ENCODE results near the gene GLP1R. TPM values are rescaled to one million over a fixed set of nuclear protein-coding genes. Genes with fewer than 3 reads are reported as not detected.

The GLP1R gene
- total RNA-seq, 1 experiment from 2014 or later = not detected

- TF ChIP-seq CTCF (conservative IDR thresholded peaks at IDR 0.05; ENCODE audit: low read depth, low read length) (no peak), EZH2 (IDR thresholded peaks at IDR 0.05; ENCODE audit: borderline replicate concordance, low read depth, low read length, poor library complexity, severe bottlenecking) (no peak)
- Histone ChIP-seq H3K36me3 (ENCODE audit: insufficient read depth, low read length, poor library complexity, severe bottlenecking) (no peaks in the 10 kb centered on the region), H3K27ac (ENCODE audit: low read depth, low read length, poor library complexity, severe bottlenecking) (no peak overlapping the region), H3K27me3 (replicated peaks; ENCODE audit: insufficient read depth, low read depth, low read length, poor library complexity) (peaks cover 97% of the 10 kb centered on the region), H3K4me1 (ENCODE audit: insufficient read depth, low read length, poor library complexity, severe bottlenecking) (no peaks in the 10 kb centered on the region), H3K4me3 (ENCODE audit: low read depth, low read length, poor library complexity, severe bottlenecking) (no peak overlapping the region), H3K9me3 (ENCODE audit: low read depth, low read length, poor library complexity, severe bottlenecking) (no peaks in the 10 kb centered on the region)
- ChIA-PET CTCF (no interaction called here), POLR2A (ENCODE audit: low non-redundant PET) (no interaction called here)
- intact Hi-C loops (cut with micrococcal nuclease; ENCODE audit: unreplicated experiment) = no loop called here
- DNase-seq (ENCODE audit: low spot score) = no peak
- BruUV-seq (replicated peaks) = no TSS peak
Observed at GRCh38 chr6:39004801-39005200, 43.8 kb upstream of the GLP1R start.

GRCh38 chr6:39005774-39006173, 42.8 kb upstream of the GLP1R start:
- TF ChIP-seq EZH2 (IDR thresholded peaks at IDR 0.05; ENCODE audit: borderline replicate concordance, low read depth, low read length, poor library complexity, severe bottlenecking) (no peak), CTCF (conservative IDR thresholded peaks at IDR 0.05; ENCODE audit: low read depth, low read length) (no peak)
- no peak for DNase-seq (ENCODE audit: low spot score)
- H3K36me3 ChIP-seq (ENCODE audit: insufficient read depth, low read length, poor library complexity, severe bottlenecking) = no peaks in the 10 kb centered on the region
- H3K9me3 ChIP-seq (ENCODE audit: low read depth, low read length, poor library complexity, severe bottlenecking) = no peaks in the 10 kb centered on the region
- POLR2A ChIA-PET (ENCODE audit: low non-redundant PET) = no interaction called here
- CTCF ChIA-PET = no interaction called here
- H3K4me3 ChIP-seq (ENCODE audit: low read depth, low read length, poor library complexity, severe bottlenecking) = no peak overlapping the region
- no peaks in the 10 kb centered on the region for H3K4me1 ChIP-seq (ENCODE audit: insufficient read depth, low read length, poor library complexity, severe bottlenecking)
- peaks cover 93% of the 10 kb centered on the region for H3K27me3 ChIP-seq (replicated peaks; ENCODE audit: insufficient read depth, low read depth, low read length, poor library complexity)
- intact Hi-C loops (cut with micrococcal nuclease; ENCODE audit: unreplicated experiment) = no loop called here
- H3K27ac ChIP-seq (ENCODE audit: low read depth, low read length, poor library complexity, severe bottlenecking) = no peak overlapping the region
- BruUV-seq (replicated peaks) = no TSS peak

DNA sequence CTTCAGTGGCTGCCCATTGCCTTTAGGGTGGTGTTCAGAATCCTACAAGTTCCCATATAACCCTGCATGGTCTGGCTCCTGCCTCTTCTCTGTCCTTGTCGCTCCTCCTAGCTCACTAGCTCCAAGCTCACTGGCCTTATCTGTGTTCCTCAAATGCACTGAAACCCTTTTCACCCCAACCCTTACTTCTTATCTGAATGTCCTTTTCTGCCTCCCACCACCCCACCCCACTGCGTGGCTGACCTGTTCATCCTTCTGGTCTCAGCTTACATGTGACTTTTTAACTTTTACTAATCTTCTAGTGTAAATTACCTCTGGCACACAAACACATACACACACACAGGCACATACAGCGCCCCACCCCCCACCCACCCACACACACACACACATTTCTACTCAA, 41.0 kb upstream of the GLP1R start:
- POLR2A ChIA-PET (ENCODE audit: low non-redundant PET) = no interaction called here
- CTCF ChIA-PET = interaction anchor here (0.6 kb wide), 1 partner anchor 411 kb away, joined by 8 read pairs; no protein-coding TSS in a partner anchor

More for the DNA sequence above, 41.0 kb upstream of the GLP1R start:
- TF ChIP-seq CTCF (conservative IDR thresholded peaks at IDR 0.05; ENCODE audit: low read depth, low read length) (no peak), EZH2 (IDR thresholded peaks at IDR 0.05; ENCODE audit: borderline replicate concordance, low read depth, low read length, poor library complexity, severe bottlenecking) (no peak)
- no peaks in the 10 kb centered on the region for H3K36me3 ChIP-seq (ENCODE audit: insufficient read depth, low read length, poor library complexity, severe bottlenecking)
- BruUV-seq (replicated peaks) = no TSS peak
- H3K4me1 ChIP-seq (ENCODE audit: insufficient read depth, low read length, poor library complexity, severe bottlenecking) = no peaks in the 10 kb centered on the region
- DNase-seq (ENCODE audit: low spot score) = no peak
- H3K4me3 ChIP-seq (ENCODE audit: low read depth, low read length, poor library complexity, severe bottlenecking) = no peak overlapping the region
- peaks cover 90% of the 10 kb centered on the region for H3K27me3 ChIP-seq (replicated peaks; ENCODE audit: insufficient read depth, low read depth, low read length, poor library complexity)
- no peak overlapping the region for H3K27ac ChIP-seq (ENCODE audit: low read depth, low read length, poor library complexity, severe bottlenecking)
- H3K9me3 ChIP-seq (ENCODE audit: low read depth, low read length, poor library complexity, severe bottlenecking) = no peaks in the 10 kb centered on the region
- intact Hi-C loops (cut with micrococcal nuclease; ENCODE audit: unreplicated experiment) = no loop called here
